Activated T-cell treated with anti-CD3 and anti-CD28 coated beads for 48 hours (primary cell): ENCODE data around the gene UGT2B15.
"Not testable (repeated sequence)": the region's sequence is repeated elsewhere in the genome, so short reads cannot be mapped to it uniquely, and the experiment has no call there.

Experiments
- DNase-seq: peaks from one replicate; pipeline ENCODE4 v3.0.0-alpha.2; 2020; ENCODE audit warnings: low read depth

UGT2B15 gene

DNA sequence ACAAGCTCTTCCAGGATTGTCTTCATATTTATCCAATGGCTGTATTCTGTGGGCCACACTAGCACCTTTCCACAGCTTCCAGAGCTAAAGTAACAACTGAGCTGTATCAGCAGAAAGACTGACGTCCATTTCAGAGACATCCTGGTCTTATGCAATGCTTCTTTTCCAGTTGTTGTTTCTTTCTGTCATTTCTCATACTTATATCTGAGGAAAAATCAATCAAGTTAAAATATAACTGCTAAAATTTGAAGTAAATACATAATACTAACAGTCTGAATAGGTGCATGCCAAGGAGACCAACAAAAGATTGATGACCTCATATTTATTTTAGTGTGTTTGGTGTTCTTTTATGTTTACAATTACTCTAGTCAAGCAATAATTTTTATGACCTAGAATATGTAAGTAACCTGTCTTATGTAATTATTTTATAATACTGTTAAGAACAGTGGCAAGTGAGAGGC lies at the start of gene UGT2B15:
Gene UGT2B15, minus strand, starts transcription at position 174 of the 461 bp plus-strand sequence. Its CDS starts 34 bp downstream, at position 140.
- DNase-seq: not testable (repeated sequence)

DNA sequence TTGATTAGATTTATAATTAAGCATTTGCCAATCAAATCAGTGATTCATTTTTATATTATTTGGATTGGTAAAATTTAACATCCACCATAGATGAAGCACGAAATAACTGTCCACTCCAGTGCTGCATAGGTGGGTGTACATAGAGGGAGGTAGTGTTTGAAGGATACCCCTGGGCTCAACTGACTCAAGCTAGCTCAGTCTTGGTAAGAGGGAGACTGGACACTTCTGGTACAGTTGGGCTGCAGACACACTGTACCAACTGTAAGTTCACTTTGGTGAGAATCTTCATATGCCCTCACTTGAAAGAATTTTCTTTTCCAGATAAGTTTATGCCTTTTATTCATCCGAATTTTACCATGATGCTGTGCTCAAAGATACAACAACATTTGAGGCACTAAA lies 48.6 kb upstream of the UGT2B15 start:
- no peak for DNase-seq

DNA sequence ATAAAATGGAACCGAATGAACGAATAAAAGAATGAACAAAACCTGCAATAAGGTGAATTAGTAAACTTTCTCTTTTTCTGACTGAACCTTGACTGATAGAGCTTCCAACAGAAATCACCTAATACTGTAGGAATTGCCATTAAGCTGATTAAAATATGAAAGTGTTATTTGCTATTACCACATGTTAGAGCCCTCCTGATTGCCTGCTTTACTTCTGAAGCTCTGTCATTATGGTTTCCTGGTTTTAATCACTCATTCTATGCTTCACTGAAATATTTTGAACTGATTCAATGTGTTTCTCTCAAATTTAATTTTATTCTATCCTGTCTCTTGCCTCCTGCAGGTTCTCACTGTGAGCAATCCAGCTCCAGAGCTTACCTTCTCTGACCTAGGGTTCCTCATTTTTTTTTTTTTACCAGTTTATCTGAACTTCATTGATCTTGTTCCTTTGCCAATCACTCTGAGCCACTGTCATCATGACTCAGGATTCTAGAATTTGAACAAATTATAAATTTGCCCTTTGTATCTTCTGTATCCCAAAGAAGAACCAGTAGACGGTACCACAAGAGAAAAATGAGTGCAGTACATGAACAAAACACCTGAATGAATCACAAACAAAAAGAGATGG lies 48.1 kb upstream of the UGT2B15 start:
- no peak for DNase-seq

DNA sequence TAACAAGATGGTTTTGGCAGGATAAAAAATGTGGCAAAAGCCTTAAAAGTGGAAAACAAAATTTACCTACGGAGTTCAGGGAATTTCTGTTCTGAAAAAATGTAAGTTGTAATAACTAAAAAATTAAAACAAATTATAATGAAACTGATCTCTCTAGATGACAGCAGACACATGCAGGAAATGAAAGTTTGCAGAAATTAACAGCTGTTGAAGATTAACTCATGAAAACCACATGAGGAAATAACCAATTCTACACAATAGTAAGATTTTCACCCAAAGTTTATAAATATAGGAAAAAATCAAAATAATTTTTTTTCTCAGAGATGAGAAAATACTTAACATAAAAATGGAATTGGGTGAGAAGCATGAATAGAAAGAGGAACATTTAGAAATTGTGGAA lies 47.5 kb upstream of the UGT2B15 start:
- no peak for DNase-seq

DNA sequence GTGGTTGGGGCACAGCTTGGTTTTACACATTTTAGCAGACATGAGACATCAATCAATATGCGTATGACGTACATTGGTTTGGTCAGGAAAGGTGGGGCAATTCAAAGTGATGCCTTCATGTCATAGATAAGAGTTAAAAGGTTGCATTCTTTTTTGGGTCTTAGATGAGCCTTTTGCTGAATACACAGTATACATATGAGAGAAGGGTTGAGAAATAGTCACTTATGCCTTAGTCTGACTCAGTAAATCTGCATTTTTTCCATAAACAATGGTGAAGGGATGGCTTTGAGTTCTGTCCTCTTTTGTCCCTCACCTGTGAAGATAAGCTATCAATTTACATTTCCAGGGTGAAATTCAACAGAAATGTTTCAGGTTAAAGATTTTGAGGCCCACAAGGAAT lies 43.9 kb upstream of the UGT2B15 start:
- DNase-seq: no peak

DNA sequence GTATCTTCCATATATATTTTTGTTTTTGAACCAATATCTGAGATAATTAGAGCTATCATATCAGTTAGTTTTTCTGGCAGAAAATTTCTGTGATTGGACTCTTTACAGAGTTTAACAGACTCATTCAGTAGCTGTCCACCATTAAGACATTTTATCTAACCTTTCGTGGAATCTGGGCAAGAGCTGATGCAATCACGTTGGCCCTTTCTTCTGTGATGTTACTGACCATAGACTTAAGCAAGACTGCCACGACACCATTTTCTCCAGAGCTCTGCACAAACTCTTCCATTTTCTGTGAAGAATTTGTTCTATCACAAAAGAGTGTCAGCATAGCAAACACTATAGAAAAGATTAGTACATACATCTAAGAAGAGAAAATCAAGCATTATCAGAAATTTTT lies 41.8 kb upstream of the UGT2B15 start:
- DNase-seq: no peak

DNA sequence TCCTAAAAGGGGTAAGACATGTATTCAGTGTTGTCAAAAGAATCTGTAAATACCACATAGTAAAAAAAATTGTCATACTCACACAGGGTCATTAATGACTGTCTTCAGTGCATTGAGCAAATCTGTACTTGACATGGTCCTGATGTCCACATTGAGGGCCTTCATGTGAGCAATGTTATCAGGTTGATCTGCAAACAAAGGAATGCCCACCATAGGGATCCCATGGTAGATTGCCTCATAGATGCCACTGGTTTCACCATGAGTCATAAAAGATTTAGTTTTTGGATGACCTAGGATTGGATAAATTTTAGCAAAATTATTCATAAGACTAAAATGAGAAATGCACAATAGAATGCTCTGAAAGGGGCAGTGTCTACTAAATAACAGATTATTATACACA lies 38.1 kb upstream of the UGT2B15 start:
- DNase-seq: no peak

DNA sequence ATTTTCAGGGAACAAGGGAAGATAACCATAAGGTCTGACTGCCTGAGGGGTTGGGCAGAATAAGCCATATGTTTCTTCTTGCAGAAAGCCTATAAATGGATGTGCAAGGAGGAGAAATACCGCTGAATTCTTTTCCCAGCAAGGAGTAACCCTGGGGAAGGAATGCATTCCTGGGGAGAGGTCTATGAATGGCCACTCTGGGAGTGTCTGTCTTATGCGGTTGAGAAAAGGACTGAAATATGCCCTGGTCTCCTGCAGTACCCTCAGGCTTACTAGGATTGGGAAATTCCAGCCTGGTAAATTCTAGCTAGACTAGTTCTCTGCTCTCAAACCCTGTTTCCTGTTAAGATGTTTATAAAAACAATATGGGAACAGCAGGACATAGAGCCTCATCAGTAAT lies 32.7 kb upstream of the UGT2B15 start:
- not testable (repeated sequence) for DNase-seq

DNA sequence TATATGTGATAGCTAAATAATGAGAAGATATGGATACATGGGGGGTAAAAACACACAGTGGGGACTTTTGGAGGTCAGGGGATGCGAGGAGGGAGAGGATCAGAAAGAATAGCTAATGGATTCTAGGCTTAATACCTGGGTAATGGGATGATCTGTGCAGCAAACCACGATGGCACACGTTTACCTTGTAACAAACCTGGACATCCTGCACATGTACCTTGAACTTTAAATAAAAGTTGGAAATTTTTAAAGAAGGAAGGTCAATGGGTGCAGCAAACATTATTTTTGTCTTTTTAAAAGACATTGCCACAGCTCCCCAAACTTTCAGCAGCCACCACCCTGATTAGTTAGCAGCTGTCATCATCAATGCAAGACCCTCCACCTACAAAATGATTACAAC lies 29.7 kb upstream of the UGT2B15 start:
- no peak for DNase-seq

DNA sequence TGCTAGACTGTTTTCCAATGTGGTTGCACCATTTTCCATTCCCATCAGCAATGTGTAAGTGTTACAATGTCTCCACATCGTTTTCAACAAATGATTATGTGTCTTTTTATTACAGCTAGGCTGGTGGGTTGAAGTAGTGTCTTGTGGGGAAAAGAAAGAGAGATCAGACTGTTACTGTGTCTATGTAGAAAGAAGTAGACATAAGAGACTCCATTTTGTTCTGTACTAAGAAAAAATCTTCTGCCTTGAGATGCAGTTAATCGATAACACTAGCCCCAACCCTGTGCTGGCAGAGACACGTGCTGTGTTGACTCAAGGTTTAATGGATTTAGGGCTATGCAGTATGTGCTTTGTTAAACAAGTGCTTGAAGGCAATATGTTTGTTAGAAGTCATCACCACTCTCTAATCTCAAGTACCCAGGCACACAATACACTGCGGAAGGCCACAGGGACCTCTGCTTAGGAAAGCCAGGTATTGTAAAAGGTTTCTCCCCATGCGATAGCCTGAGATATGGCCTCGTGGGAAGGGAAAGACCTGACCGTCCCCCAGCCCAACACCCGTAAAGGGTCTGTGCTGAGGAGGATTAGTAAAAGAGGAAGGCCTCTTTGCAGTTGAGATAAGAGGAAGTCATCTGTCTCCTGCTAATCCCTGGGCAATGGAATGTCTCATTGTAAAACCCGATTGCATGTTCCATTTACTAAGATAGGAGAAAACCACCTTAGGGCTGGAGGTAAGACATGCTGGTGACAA lies 23.0 kb upstream of the UGT2B15 start:
- DNase-seq: no peak

DNA sequence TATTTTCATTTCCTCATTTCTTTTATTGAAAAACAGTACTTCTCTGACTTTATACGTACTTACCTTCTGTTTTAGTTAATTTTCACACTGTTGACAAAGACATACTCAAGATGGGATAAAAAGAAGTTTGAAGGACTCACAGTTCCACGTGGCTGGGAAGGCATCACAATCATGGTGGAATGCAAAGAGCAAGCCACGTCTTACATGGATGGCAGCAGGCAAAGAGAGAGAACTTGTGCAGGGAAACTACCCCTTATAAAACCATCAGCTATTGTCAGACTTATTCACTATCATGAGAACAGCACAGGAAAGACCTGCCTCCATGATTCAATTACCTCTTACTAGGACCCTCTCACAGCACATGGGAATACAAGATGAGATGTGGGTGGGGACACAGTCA lies 20.7 kb upstream of the UGT2B15 start:
- no peak for DNase-seq

DNA sequence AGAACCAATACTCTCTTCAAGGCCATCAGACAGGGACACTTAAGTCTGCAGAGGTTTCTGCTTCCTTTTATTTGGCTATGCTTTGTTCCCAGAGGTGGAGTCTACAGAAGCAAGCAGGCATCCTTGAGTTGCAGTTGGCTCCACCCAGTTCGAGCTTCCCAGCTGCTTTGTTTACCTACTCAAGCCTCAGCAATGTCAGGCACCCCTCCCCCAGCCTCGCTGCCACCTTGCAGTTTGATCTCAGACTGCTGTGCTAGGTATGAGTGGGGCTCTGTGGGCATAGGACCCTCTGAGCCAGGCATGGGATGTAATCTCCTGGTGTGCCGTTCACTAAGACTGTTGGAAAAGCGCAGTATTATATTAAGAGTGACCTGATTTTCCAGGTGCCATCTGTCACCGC lies 12.6 kb upstream of the UGT2B15 start:
- no peak for DNase-seq

DNA sequence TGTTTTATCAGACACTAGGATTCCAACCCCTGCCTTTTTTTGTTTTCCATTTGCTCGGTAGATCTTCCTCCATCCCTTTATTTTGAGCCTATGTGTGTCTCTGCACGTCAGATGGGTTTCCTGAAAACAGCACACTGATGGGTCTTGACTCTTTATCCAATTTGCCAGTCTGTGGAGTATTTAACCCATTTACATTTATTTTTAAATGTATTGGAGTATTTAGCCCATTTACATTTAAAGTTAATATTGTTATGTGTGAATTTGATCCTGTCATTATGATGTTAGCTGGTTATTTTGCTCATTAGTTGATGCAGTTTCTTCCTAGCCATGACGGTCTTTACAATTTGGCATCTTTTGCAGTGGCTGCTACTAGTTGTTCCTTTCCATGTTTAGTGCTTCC lies 10.8 kb upstream of the UGT2B15 start:
- not testable (repeated sequence) for DNase-seq

DNA sequence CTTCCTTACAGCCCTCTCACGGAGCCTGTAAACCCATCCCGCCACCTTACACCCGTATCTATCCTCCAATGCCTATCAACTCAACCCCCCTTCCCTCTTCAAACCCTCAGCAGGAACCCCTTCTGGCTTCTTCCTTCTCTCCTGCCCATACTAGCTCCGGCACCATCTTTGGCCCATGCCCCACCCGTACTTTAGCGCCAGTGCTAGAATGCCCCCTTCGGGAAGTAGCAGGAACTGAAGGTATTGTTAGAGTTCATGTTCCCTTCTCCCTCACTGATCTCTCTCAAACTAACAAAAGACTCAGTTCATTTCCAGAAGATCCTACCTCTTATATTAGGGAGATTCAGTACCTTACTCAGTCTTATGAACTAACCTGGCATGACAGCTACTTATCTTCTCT lies 2.7 kb upstream of the UGT2B15 start:
- DNase-seq: no peak

DNA sequence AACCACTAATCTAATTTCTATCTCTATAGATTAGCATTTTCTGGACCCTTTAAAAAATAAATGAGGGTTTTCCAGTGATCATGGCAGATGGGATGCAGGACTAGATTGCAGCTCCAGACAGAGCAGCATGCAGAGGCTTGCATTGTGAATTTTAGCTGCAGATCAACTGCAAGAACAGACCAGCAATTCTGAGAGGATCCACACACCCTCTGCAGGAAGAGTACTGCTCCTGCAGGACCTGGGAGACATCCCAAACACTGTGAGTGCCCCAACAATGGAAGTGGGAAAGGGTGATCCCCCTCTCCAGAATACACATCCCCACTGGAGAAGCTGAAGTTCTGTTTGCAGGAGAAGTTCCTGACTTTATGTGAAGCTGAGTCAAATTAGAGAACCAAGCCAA lies 765 bp upstream of the UGT2B15 start:
- DNase-seq: not testable (repeated sequence)

DNA sequence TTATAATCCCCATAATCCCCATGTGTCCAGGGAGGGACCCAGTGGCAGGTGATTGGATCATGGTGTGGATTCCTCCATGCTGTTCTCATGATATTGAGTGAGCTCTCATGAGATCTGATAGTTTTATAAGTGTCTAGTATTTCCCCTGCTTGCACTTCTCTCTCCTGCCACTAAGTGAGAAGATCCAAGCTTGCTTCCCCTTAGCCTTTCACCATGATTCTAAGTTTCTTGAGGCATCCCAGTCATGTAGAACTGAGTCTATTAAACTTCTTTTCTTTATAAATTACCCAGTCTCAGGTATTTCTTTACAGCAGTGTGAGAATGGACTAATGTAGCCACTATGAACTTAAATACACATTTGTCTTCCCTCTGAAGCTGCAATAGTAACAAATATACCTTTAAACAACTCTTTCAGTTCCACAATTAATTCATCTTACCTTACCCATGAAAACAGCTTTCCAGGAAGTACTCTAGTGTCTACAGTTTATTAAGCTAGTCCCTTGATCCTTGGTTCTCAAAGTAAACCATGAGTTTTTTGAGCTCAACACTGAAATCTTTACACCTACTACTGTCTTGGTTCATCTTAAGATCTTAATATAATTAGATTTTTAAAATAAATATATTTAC lies 1.8 kb downstream of the UGT2B15 start:
- DNase-seq: not testable (repeated sequence)

DNA sequence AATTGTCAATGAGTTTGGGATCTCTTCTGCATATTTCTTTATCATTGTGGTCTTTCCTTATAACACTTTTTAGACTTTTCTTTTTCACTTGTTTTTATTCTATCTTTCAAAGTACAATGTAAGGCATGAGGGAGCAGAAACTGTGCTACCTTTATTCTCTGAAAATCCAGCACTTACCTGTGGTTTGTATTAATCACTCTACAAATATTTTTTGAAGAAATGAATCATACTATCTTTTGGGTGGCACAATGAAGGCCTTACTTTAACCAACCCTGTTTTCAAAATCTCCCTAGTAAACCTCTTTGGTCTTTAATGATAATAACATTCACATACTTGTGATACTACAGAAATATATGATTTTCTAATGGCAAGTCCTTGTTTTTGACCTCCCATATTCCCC lies 2.9 kb downstream of the UGT2B15 start:
- not testable (repeated sequence) for DNase-seq

DNA sequence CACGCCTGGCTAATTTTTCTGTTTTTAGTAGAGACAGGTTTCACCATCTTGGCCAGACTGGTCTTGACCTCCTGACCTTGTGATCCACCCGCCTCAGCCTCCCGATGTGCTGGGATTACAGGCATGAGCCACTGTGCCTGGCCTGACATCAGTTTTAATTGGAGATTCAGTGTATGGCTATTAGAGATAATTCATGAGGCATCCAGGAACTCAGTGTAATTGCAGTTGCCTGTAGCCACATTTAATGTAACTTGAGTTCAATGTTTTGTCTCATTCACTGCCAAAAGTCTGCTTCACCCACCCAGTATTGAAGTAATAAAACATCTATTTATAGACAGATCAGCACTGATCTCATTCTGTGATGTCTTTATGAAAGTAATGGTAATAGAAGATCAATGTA lies 5.7 kb downstream of the UGT2B15 start:
- DNase-seq: not testable (repeated sequence)

DNA sequence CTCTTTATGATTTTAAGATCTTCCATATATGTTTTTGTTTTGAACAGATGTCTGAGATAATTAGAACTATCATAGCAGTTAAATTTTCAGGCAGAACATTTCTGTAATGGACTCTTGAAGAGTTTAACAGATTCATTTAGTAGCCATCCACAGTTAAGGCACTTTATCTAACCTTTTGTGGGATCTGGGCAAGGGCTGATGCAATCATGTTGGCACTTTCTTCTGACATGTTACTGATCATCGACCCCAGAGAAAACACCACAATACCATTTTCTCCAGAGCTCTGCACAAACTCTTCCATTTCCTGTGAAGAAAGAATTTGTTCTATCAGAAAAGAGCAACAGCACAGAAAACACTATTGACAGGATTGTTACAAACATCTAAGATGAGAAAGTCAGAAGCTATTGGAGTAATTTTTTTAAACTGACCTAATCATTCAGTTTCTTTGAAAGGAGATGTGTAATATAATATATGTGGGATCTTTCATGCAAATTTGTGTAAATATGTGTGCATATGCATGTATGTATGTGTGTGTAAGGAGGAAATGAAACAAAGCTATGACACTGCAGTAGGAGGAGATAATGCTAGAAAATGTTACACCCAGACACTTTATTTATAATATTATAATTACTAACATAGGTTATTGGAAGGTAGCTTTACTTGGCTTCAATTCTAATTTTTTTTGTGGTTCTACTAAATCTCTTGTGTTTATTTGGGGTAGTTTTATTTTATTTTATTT lies 7.4 kb downstream of the UGT2B15 start:
- not testable (repeated sequence) for DNase-seq

DNA sequence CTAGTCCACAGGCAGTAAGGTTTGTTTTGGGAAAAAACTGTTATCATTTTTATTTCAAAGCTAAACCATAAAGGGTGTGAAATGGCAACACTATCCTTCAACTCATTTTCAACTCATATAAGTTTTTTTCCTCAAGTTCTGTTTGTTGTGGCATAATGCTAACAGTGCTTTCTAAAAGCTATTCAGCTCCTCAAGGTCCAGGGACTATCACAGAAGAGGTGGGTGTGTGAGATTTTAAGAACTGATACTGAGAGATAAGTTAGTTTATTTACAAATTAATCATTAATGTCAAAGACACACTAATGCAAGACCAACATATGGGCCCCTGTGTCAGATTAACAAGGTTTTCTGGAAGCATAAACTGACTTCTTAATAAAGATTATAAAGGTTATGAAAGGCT lies 11.8 kb downstream of the UGT2B15 start:
- DNase-seq: no peak

DNA sequence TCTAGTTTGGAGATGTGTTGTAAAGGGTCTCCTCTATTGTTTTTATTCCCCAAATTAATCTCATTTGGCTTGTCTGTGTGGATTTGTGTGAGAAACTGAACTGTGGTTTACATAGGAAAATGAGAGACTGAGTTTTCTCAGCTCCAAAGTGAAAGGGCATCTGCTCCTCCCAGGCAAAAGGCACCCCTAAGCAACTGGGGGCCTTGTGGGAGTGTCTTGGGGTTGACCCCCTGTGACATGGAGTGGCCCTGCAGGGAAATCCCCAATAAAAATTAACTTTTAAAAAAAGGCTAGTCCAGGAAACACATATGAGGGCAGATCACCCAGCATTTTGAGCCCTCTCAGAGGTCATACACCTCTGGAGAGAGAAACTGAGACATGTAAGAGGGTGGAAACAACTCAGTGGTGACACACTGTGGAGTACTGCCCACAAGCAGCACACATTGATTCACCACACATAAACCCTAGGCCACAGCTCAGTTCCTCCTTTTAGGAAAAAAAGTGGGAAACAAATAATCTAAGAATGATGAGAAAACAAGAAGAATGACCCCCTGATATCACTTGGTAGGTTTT lies 13.3 kb downstream of the UGT2B15 start:
- DNase-seq: not testable (repeated sequence)

DNA sequence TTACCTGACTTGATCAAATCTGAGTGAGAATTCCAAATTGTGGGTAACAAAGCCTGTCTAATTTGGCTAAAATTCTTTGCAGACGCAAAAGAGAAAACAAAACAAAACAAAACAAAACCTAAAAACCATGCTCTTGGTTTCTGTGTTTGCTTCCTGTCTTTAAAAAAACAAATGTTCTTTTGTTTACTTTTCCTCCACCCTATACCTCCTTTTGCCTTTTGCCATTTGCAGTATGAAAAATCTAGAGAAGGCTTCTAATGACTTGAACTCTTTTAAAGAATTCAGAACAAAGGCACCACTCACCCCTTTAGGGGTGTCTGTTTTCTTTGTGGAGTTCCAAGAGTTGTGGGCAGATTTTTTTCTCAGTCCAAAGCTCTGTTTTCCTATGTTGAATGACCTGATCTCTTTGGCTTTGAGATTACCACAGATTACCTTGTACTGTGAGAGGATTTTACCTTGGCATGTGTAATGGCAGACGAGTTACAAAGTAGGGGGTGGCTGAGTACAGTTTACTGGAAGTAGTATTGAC lies 13.9 kb downstream of the UGT2B15 start:
- DNase-seq: not testable (repeated sequence)
